GM11168 (cell line): ENCODE results near the gene ALKBH8.

Source experiments
- in situ Hi-C: fragments of 300-500 bp; cut with MboI; formaldehyde crosslinking; loops from one replicate; pipeline ENCODE4 v1.12.0; 2022; ENCODE audit warnings: low sequenced_read_pairs; ENCODE audit not compliant: unreplicated experiment

Gene ALKBH8

DNA sequence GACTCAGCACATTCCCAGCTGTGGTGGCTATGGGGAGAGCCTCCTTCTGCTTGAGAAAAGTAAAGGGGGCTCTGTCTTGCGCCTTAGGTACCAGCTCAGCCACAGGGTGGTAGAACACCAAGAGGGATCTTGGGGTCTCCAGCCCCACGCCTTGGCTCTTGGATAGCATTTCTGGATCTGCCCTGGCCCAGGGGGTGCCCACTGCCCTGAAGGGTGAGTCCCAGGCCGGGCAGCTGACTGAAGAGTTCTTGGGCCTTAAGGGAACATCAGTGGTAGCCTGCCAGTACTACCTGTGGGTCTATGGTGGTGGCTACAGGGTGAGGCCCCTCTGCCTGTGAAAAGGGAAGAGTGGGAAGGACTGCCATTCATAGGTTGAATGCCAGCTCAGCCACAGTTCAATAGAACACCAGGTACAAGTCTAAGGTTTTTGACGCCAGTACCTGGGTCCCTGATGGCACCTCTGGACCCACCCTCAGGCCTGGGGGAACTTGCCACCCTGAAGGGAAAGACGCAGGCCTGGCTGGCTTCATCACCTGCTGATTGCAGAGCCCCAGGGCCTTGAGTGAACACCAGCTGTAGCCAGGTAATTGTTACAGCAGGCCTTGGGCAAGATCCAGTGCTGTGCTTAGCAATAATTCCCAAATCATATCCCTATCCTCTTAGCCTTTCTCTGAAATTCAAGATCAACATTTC is 111.8 kb downstream of the ALKBH8 start:
- in situ Hi-C loops, result no loop called here
